HepG2 (cell line): ENCODE measurements around the gene UBE2M. TPM values are rescaled to one million over a fixed set of nuclear protein-coding genes. Genes with fewer than 3 reads are reported as not detected.

Experiments
- ADNP ChIP-seq: sonication (generic); formaldehyde crosslinking; IDR thresholded peaks from 2 replicates; pipeline ENCODE4 v1.4.0; 2020; ENCODE audit warnings: missing genetic modification reagents
- ARNT2 ChIP-seq: sonication (generic); formaldehyde crosslinking; IDR thresholded peaks from 2 replicates; pipeline ENCODE4 v1.8.0; 2022; ENCODE audit warnings: mild to moderate bottlenecking, low read depth, missing genetic modification reagents, moderate library complexity
- CEBPG ChIP-seq: IDR thresholded peaks from 2 replicates; pipeline ENCODE4 v1.6.1; 2016
- FOXC1 ChIP-seq: sonication (generic); formaldehyde crosslinking; IDR thresholded peaks from 2 replicates; pipeline ENCODE4 v1.8.0; 2022; ENCODE audit warnings: mild to moderate bottlenecking, missing genetic modification reagents, borderline replicate concordance
- GPN1 ChIP-seq: sonication (generic); formaldehyde crosslinking; IDR thresholded peaks from 2 replicates; pipeline ENCODE4 v1.5.1; 2020; ENCODE audit warnings: missing genetic modification reagents, borderline replicate concordance
- KDM5B ChIP-seq: sonication (generic); formaldehyde crosslinking; IDR thresholded peaks from 2 replicates; pipeline ENCODE4 v1.4.0; 2020; ENCODE audit warnings: missing genetic modification reagents, mild to moderate bottlenecking, borderline replicate concordance
- MEF2D ChIP-seq: sonication (generic); formaldehyde crosslinking; IDR thresholded peaks from 2 replicates; pipeline ENCODE4 v1.5.1; 2020; ENCODE audit warnings: mild to moderate bottlenecking, missing genetic modification reagents
- MLLT10 ChIP-seq: sonication (generic); formaldehyde crosslinking; IDR thresholded peaks from 2 replicates; pipeline ENCODE4 v1.4.0; 2020; ENCODE audit warnings: missing genetic modification reagents
- MXD4 ChIP-seq: IDR thresholded peaks from 2 replicates; pipeline ENCODE4 v1.6.1; 2016; ENCODE audit warnings: mild to moderate bottlenecking, missing biosample characterization, missing genetic modification reagents
- MYNN ChIP-seq: sonication (generic); formaldehyde crosslinking; IDR thresholded peaks from 2 replicates; pipeline ENCODE4 v1.4.0; 2020; ENCODE audit warnings: mild to moderate bottlenecking, low read depth, missing genetic modification reagents
- PHF21A ChIP-seq: sonication (generic); formaldehyde crosslinking; IDR thresholded peaks from 2 replicates; pipeline ENCODE4 v1.5.0; 2020; ENCODE audit warnings: mild to moderate bottlenecking, missing genetic modification reagents
- TBX3 ChIP-seq: fragments of 450-650 bp; IDR thresholded peaks from 2 replicates; pipeline ENCODE4 v1.6.1; 2017; ENCODE audit warnings: antibody characterized with exemption, mild to moderate bottlenecking, inconsistent platforms, borderline replicate concordance
- ZIK1 ChIP-seq: sonication (generic); formaldehyde crosslinking; IDR thresholded peaks from 2 replicates; pipeline ENCODE4 v1.5.0; 2020; ENCODE audit warnings: mild to moderate bottlenecking, low read depth, missing genetic modification reagents, borderline replicate concordance
- ZNF263 ChIP-seq: sonication (generic); formaldehyde crosslinking; IDR thresholded peaks from 2 replicates; pipeline ENCODE4 v1.4.0; 2020; ENCODE audit warnings: missing genetic modification reagents
- ZNF317 ChIP-seq: sonication (generic); formaldehyde crosslinking; IDR thresholded peaks from 2 replicates; pipeline ENCODE4 v1.5.0; 2020; ENCODE audit warnings: mild to moderate bottlenecking, missing genetic modification reagents
- ZNF781 ChIP-seq: sonication (generic); formaldehyde crosslinking; IDR thresholded peaks from 2 replicates; pipeline ENCODE4 v1.5.1; 2020; ENCODE audit warnings: borderline replicate concordance, mild to moderate bottlenecking, missing genetic modification reagents; ENCODE audit errors: not compliant biosample characterization
- ZSCAN31 ChIP-seq: sonication (generic); formaldehyde crosslinking; IDR thresholded peaks from 2 replicates; pipeline ENCODE4 v1.5.0; 2020; ENCODE audit warnings: low read depth, mild to moderate bottlenecking, missing genetic modification reagents
- ZSCAN9 ChIP-seq: IDR thresholded peaks from 2 replicates; pipeline ENCODE4 v1.6.1; 2016; ENCODE audit warnings: borderline replicate concordance
- polyA plus RNA-seq, 8 experiments: library from polyadenylated mRNA; depleted of rRNA in 3 of 8; stranded (reverse) in 7 of 8; unstranded in 1 of 8; fragments of >200 nt; fragmentation: Illumina TruSeq in 4 of 8; extraction: Trizol in 4 of 8; gene quantifications; 2 replicates each; pipeline versions ENCODE4 v1.2.1 to v1.2.3, GENCODE V29; 2011 to 2016; ENCODE audit warnings: low read depth in 4 of 8, missing spikeins in 1 of 8, mixed read lengths in 1 of 8; ENCODE audit not compliant: insufficient read depth in 1 of 8
- total RNA-seq, 5 experiments: library from RNA; depleted of rRNA; stranded (reverse); fragments of >200 nt; fragmentation: Illumina TruSeq; extraction: Trizol; gene quantifications; 2 replicates each; pipeline ENCODE4 v1.2.3, GENCODE V29; 2016; ENCODE audit warnings: low read depth in 1 of 5
- TF ChIP-seq, protein P1 (sequence below): sonication (generic); formaldehyde crosslinking; IDR thresholded peaks from 2 replicates; pipeline ENCODE4 v1.4.0; 2020; ENCODE audit warnings: missing genetic modification reagents, mild to moderate bottlenecking, borderline replicate concordance
- TF ChIP-seq, protein P2 (sequence below): sonication (generic); formaldehyde crosslinking; IDR thresholded peaks from 2 replicates; pipeline ENCODE4 v1.8.1; 2023; ENCODE audit warnings: mild to moderate bottlenecking, moderate library complexity, missing genetic modification reagents
- TF ChIP-seq, protein P3 (sequence below): sonication (generic); formaldehyde crosslinking; IDR thresholded peaks from 2 replicates; pipeline ENCODE4 v1.8.0; 2022; ENCODE audit warnings: missing genetic modification reagents, mild to moderate bottlenecking, borderline replicate concordance
- TF ChIP-seq, protein P4 (sequence below): sonication (generic); formaldehyde crosslinking; IDR thresholded peaks from 2 replicates; pipeline ENCODE4 v1.4.0; 2020; ENCODE audit warnings: mild to moderate bottlenecking, low read depth, missing genetic modification reagents

The UBE2M gene
- total and polyA plus RNA-seq, 2 of the 13 experiments (the other 11 are each of a cell fraction or from before 2014, with no cell fraction given) = 36.2 to 50.3 TPM

DNA sequence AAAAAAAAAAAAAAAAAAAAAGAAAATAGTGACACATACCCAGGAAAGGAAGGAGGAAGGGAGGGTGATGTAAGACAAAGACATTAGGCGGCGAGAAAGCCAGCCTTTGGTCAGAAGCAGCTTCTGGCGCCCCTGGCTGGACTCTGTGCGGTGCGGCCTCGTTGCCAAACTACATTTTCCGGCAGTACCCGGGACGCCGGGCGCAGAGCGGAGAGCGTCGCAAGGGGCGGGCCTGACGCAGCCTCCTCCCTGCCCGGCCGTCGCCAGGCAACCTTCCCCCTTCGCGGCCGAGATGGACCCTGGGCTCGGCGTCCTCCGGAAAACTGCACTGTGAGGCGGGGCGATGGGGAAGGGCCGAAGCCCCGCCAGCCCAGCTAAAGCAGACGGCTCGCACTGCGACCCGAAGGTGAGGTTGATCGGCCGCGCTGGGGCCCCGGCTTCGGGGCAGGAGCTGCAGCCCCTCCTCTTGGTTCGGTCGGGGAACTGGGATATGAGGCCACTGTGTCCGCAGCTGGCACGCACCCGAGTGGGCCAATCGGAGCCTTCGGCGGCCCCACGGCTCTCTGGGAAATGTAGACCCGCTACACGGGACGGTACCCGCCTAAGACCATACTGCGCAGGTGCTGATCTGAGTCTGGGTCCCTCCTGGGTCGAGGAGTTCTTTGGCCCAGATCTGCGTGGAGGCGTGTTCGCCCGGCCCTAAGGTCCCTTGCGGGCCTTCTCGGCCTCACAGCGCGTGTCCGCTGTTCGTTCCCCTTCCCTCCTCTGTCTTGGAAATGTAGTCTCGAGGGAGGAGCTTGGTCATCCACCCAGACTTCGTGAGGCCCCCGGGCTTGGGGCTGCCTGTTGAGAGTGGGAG lies 17.0 kb upstream of the UBE2M start (continued):
- TF ChIP-seq, protein P1, sequence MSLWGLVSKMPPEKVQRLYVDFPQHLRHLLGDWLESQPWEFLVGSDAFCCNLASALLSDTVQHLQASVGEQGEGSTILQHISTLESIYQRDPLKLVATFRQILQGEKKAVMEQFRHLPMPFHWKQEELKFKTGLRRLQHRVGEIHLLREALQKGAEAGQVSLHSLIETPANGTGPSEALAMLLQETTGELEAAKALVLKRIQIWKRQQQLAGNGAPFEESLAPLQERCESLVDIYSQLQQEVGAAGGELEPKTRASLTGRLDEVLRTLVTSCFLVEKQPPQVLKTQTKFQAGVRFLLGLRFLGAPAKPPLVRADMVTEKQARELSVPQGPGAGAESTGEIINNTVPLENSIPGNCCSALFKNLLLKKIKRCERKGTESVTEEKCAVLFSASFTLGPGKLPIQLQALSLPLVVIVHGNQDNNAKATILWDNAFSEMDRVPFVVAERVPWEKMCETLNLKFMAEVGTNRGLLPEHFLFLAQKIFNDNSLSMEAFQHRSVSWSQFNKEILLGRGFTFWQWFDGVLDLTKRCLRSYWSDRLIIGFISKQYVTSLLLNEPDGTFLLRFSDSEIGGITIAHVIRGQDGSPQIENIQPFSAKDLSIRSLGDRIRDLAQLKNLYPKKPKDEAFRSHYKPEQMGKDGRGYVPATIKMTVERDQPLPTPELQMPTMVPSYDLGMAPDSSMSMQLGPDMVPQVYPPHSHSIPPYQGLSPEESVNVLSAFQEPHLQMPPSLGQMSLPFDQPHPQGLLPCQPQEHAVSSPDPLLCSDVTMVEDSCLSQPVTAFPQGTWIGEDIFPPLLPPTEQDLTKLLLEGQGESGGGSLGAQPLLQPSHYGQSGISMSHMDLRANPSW (CRISPR knock-in tag) = peak; percentile 56; the same call in 1 of the 2 replicates
- TF ChIP-seq, protein P2, sequence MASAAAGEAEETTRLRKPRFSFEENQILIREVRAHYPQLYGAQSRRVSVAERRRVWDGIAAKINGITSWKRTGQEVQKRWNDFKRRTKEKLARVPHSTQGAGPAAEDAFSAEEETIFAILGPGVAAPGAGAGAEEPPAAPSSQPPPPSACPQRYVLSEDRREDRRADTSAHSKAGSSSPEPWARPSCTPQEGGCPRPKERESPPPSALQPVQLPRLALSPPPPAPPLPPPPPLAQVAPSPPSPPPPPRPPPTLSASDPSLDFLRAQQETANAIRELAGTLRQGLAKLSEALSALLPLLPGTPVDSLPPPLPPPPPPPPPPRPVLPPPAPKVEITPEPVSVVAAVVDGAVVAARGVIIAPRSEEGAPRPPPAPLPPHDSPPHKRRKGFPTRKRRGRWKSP (CRISPR knock-in tag) = peak; percentile 68; the same call in 1 of the 2 replicates
- TF ChIP-seq MYNN (CRISPR knock-in tag) (peak; percentile 84; the same call in 1 of the 2 replicates), PHF21A (peak; percentile 83), MXD4 (peak; percentile 33; the same call in 1 of the 2 replicates), MEF2D (CRISPR knock-in tag) (peak; percentile 64; the same call in 1 of the 2 replicates), FOXC1 (CRISPR knock-in tag) (peak; percentile 73), ARNT2 (CRISPR knock-in tag) (peak; percentile 61; the same call in 1 of the 2 replicates), GPN1 (CRISPR knock-in tag) (no peak), CEBPG (CRISPR knock-in tag) (no peak), ZIK1 (CRISPR knock-in tag) (peak; percentile 76; the same call in 1 of the 2 replicates), ZSCAN31 (CRISPR knock-in tag) (peak; percentile 91), ZNF781 (CRISPR knock-in tag) (peak; percentile 55), ADNP (CRISPR knock-in tag) (no peak), MLLT10 (CRISPR knock-in tag) (no peak), ZNF263 (CRISPR knock-in tag) (peak; percentile 29; the same call in 1 of the 2 replicates), KDM5B (CRISPR knock-in tag) (peak; percentile 77; the same call in 1 of the 2 replicates), TBX3 (peak; percentile 9; the same call in 1 of the 2 replicates), ZNF317 (CRISPR knock-in tag) (peak; percentile 69; the same call in 1 of the 2 replicates), ZSCAN9 (no peak)
- TF ChIP-seq, protein P3, sequence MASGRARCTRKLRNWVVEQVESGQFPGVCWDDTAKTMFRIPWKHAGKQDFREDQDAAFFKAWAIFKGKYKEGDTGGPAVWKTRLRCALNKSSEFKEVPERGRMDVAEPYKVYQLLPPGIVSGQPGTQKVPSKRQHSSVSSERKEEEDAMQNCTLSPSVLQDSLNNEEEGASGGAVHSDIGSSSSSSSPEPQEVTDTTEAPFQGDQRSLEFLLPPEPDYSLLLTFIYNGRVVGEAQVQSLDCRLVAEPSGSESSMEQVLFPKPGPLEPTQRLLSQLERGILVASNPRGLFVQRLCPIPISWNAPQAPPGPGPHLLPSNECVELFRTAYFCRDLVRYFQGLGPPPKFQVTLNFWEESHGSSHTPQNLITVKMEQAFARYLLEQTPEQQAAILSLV = peak; percentile 68; the same call in 1 of the 2 replicates
- TF ChIP-seq, protein P4, sequence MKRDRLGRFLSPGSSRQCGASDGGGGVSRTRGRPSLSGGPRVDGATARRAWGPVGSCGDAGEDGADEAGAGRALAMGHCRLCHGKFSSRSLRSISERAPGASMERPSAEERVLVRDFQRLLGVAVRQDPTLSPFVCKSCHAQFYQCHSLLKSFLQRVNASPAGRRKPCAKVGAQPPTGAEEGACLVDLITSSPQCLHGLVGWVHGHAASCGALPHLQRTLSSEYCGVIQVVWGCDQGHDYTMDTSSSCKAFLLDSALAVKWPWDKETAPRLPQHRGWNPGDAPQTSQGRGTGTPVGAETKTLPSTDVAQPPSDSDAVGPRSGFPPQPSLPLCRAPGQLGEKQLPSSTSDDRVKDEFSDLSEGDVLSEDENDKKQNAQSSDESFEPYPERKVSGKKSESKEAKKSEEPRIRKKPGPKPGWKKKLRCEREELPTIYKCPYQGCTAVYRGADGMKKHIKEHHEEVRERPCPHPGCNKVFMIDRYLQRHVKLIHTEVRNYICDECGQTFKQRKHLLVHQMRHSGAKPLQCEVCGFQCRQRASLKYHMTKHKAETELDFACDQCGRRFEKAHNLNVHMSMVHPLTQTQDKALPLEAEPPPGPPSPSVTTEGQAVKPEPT = 0 out of 2 replicates have a peak, but pooled peaks have one; percentile 79
